Astrocyte of the spinal cord (primary cell): Measurements from ENCODE around the gene MNS1.

ENCODE experiments used
- DNase-seq: peaks from one replicate; pipeline ENCODE4 v3.0.0; 2011; ENCODE audit warnings: low read depth, low spot score
- H3K4me3 ChIP-seq: 2 replicates; pipeline ENCODE4 v1.5.1; 2011; ENCODE audit warnings: low read depth, mild to moderate bottlenecking, low read length, moderate library complexity
- in situ Hi-C: cut with HindIII; loops from 2 replicates; pipeline ENCODE4 v1.10.0; 2017; ENCODE audit warnings: low sequenced_read_pairs
- TF ChIP-seq, protein P1 (sequence below): IDR thresholded peaks from 2 replicates; pipeline ENCODE4 v1.5.1; 2012; ENCODE audit warnings: low read depth, mild to moderate bottlenecking, low read length, inconsistent platforms

Gene MNS1

DNA sequence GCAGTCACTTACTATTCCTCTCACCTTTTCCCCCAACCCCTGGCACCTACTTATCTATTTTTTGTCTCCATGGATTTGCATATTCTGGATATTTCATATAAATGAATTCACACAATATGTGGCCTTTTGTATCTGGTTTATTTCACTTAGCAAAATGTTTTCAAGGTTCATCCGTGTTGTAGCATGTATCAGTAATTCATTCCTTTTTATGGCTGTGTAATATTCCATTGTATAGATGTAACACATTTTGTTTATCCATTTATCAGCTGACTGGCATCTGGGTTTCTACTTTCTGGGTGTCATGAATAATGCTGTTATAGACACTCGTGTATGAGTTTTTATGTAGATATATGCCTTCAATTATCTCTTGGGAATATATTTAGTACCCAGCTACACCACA, 5.8 kb downstream of the MNS1 start:
- TF ChIP-seq, protein P1, sequence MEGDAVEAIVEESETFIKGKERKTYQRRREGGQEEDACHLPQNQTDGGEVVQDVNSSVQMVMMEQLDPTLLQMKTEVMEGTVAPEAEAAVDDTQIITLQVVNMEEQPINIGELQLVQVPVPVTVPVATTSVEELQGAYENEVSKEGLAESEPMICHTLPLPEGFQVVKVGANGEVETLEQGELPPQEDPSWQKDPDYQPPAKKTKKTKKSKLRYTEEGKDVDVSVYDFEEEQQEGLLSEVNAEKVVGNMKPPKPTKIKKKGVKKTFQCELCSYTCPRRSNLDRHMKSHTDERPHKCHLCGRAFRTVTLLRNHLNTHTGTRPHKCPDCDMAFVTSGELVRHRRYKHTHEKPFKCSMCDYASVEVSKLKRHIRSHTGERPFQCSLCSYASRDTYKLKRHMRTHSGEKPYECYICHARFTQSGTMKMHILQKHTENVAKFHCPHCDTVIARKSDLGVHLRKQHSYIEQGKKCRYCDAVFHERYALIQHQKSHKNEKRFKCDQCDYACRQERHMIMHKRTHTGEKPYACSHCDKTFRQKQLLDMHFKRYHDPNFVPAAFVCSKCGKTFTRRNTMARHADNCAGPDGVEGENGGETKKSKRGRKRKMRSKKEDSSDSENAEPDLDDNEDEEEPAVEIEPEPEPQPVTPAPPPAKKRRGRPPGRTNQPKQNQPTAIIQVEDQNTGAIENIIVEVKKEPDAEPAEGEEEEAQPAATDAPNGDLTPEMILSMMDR: no peak
- no peak overlapping the region for H3K4me3 ChIP-seq
- in situ Hi-C loops: no loop called here
- DNase-seq: no peak

- no peak for DNase-seq
- TF ChIP-seq, protein P1: no peak
- no peak overlapping the region for H3K4me3 ChIP-seq
- in situ Hi-C loops: no loop called here
These were observed 8.7 kb downstream of the MNS1 start for GRCh38 chr15:56456229-56456628.

- TF ChIP-seq, protein P1: no peak
- no peak for DNase-seq
- in situ Hi-C loops: no loop called here
These were observed 10.1 kb downstream of the MNS1 start for GRCh38 chr15:56454836-56455235.

GRCh38 chr15:56445746-56446145, 19.2 kb downstream of the MNS1 start:
- in situ Hi-C loops: no loop called here
- no peak overlapping the region for H3K4me3 ChIP-seq
- TF ChIP-seq, protein P1: no peak
- no peak for DNase-seq

More at GRCh38 chr15:56454836-56455235, 10.1 kb downstream of the MNS1 start:
- no peak overlapping the region for H3K4me3 ChIP-seq

- TF ChIP-seq, protein P1: no peak
- H3K4me3 ChIP-seq: no peak overlapping the region
- in situ Hi-C loops: no loop called here
- no peak for DNase-seq
These were observed 22.6 kb downstream of the MNS1 start for GRCh38 chr15:56442354-56442753.

GRCh38 chr15:56440214-56440770, 24.6 kb downstream of the MNS1 start:
- TF ChIP-seq, protein P1: no peak
- in situ Hi-C loops: no loop called here
- DNase-seq: no peak
- H3K4me3 ChIP-seq: no peak overlapping the region
